WERI-Rb-1 (cell line): ENCODE measurements around the gene TBX22.
"Not testable (repeated sequence)": the region's sequence is repeated elsewhere in the genome, so short reads cannot be mapped to it uniquely, and the experiment has no call there.

Experiments
- DNase-seq: peaks from one replicate; pipeline ENCODE4 v3.0.0-alpha.2; 2020
- H3K27ac ChIP-seq: fragments of 250-450 bp; sonication (Bioruptor Pico); 2 replicates; pipeline ENCODE4 v1.5.1; 2020; ENCODE audit warnings: mild to moderate bottlenecking, moderate library complexity
- H3K27me3 ChIP-seq: fragments of 250-450 bp; sonication (Bioruptor Pico); 2 replicates; pipeline ENCODE4 v1.5.1; 2021; ENCODE audit warnings: mild to moderate bottlenecking, low read depth, moderate library complexity; ENCODE audit not compliant: insufficient read depth, severe bottlenecking
- H3K36me3 ChIP-seq: fragments of 250-450 bp; sonication (Bioruptor Pico); 2 replicates; pipeline ENCODE4 v1.5.1; 2020; ENCODE audit warnings: mild to moderate bottlenecking, moderate library complexity
- H3K4me3 ChIP-seq: 2 replicates; pipeline ENCODE4 v1.5.1; 2011; ENCODE audit warnings: low read depth, mild to moderate bottlenecking, control low read depth, low read length
- H3K9me3 ChIP-seq: fragments of 250-450 bp; sonication (Bioruptor Pico); 2 replicates; pipeline ENCODE4 v1.5.1; 2021; ENCODE audit warnings: mild to moderate bottlenecking, moderate library complexity; ENCODE audit not compliant: severe bottlenecking
- TF ChIP-seq, protein P1 (sequence below): IDR thresholded peaks from 2 replicates; pipeline ENCODE4 v1.5.1; 2011; ENCODE audit warnings: low read depth, mild to moderate bottlenecking, control low read depth, inconsistent platforms, low read length

Gene TBX22

DNA sequence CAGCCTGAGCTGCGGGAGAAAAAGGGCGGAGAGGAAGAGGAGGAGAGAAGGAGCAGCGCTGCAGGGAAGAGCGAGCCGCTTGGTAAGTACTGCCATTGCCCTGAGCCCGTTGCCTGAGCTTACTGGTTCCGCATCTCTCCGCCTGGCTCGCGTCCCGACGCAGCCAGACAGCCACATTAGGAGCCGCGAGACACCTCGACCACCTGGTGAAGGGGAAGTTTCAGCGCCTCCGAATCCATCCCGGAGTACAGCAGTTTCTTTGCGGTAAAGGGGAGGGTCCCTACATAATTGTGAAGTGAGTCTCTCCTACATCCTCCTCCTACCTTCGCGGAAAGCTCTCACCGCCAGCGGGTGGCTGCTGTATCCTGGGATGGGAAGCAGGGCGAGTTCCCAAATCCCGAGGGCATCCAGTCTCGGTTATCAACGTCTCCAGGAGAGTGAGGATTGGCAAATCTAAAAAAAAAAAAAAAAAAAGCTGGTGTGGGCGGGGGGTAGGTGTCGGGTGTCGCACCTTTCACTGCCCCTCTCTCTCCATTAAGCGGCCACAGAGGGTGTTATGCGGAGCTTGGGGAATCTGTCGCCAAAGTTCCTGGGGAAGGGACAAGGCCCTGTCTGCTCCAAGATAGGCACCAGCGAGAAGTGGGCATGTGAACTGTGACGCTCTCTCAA, 7.9 kb downstream of the TBX22 start:
- H3K27me3 ChIP-seq = peaks cover 36% of the 10 kb centered on the region
- no peak for DNase-seq
- TF ChIP-seq, protein P1, sequence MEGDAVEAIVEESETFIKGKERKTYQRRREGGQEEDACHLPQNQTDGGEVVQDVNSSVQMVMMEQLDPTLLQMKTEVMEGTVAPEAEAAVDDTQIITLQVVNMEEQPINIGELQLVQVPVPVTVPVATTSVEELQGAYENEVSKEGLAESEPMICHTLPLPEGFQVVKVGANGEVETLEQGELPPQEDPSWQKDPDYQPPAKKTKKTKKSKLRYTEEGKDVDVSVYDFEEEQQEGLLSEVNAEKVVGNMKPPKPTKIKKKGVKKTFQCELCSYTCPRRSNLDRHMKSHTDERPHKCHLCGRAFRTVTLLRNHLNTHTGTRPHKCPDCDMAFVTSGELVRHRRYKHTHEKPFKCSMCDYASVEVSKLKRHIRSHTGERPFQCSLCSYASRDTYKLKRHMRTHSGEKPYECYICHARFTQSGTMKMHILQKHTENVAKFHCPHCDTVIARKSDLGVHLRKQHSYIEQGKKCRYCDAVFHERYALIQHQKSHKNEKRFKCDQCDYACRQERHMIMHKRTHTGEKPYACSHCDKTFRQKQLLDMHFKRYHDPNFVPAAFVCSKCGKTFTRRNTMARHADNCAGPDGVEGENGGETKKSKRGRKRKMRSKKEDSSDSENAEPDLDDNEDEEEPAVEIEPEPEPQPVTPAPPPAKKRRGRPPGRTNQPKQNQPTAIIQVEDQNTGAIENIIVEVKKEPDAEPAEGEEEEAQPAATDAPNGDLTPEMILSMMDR = no peak
- H3K27ac ChIP-seq = no peak overlapping the region
- no peaks in the 10 kb centered on the region for H3K36me3 ChIP-seq
- no peaks in the 10 kb centered on the region for H3K9me3 ChIP-seq
- no peak overlapping the region for H3K4me3 ChIP-seq

DNA sequence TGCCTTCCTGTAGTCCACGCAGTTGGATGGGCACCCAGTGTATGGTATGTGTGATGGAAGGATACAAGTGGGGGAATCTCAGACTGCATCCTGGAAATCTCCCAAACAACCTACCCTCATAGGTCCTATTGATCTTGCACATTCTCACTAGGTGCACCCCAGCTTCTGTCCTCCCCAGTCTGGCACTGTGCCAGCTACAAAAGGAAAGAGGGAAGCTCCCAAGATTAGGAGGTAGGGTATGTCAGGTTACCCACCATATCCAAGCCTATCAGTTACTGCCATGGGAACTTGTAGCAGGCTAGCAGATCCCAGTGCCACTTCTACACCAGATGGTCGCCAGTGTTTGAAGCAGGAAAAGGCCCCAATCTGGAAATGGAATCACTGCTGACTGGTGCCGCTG, 11.6 kb downstream of the TBX22 start:
- no peak overlapping the region for H3K27ac ChIP-seq
- TF ChIP-seq, protein P1 = no peak
- H3K36me3 ChIP-seq = no peaks in the 10 kb centered on the region
- H3K4me3 ChIP-seq = no peak overlapping the region
- no peaks in the 10 kb centered on the region for H3K9me3 ChIP-seq
- DNase-seq = no peak
- peaks cover 40% of the 10 kb centered on the region for H3K27me3 ChIP-seq

DNA sequence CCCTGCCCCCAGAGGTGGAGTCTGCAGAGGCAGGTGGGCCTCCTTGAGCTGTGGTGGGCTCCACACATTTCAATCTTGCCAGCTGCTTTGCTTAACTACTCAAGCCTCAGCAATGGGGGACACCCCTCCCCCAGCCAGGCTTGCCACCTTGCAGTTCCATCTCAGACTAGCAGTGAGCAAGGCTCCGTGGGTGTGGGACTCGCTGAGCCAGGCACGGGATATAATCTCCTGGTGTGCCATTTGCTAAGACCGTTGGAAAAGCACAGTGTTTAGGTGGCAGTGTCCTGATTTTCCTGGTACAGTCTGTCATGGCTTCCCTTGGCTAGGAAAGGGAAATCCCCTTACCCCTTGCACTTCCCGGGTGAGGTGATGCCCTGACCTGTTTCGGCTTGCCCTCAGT, 51.6 kb downstream of the TBX22 start:
- H3K9me3 ChIP-seq, DNase-seq, H3K4me3 ChIP-seq, H3K27me3 ChIP-seq, H3K36me3 ChIP-seq, H3K27ac ChIP-seq: not testable (repeated sequence)

DNA sequence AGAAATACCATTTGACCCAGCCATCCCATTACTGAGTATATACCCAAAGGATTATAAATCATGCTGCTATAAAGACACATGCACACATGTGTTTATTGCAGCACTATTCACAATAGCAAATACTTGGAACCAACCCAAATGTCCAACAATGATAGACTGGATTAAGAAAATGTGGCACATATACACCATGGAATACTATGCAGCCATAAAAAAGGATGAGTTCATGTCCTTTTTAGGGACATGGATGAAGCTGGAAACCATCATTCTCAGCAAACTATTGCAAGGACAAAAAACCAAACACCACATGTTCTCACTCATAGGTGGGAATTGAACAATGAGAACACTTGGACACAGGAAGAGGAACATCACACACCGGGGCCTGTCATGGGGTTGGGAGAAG, 61.1 kb downstream of the TBX22 start:
- not testable (repeated sequence) for H3K27me3 ChIP-seq, H3K9me3 ChIP-seq, H3K36me3 ChIP-seq, H3K27ac ChIP-seq, DNase-seq, H3K4me3 ChIP-seq
